GM19240 (cell line): Measurements from ENCODE around the gene MYO3B.

Experiments
- DNase-seq: peaks from one replicate; pipeline ENCODE4 v3.0.0; 2011; ENCODE audit warnings: low spot score; ENCODE audit not compliant: insufficient read length

Gene MYO3B

DNA sequence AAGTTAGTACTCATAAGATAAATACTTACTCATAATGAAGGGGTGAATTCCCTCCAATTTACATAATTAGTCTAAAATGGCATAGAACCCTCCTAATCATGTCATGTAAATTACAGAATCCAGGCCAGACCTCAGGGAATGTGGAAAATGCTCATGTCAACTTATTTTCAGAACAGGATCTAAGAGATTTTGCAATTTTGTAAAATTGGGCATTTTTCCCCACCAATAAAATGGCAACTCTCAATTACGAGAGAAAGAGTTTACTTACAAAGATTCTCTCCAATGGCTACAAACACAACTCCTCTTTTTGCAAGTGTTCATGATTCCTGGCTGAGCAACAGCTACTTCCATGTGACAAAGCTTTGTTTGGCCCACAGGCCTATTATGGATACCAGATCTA lies 503.4 kb downstream of the MYO3B start:
- no peak for DNase-seq

DNA sequence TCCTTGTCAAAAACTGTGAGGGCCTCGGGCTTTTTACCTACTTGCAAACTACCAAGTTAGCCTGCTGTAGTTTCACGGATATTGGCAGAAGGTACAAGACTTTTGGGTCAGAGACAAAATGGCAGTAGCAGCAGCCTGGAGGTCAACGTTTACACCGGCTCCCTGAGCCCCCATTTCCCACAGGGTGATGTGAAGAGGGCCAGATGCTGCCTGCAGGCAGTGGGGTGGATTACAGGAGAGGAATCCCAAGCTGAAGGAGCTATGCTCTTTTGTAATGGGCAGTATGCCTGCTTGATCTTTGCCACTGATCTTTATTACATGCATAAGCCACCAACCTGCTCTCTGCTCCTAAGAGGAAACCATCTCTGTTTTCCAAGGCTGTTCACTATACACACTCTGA lies 507.6 kb downstream of the MYO3B start:
- no peak for DNase-seq

DNA sequence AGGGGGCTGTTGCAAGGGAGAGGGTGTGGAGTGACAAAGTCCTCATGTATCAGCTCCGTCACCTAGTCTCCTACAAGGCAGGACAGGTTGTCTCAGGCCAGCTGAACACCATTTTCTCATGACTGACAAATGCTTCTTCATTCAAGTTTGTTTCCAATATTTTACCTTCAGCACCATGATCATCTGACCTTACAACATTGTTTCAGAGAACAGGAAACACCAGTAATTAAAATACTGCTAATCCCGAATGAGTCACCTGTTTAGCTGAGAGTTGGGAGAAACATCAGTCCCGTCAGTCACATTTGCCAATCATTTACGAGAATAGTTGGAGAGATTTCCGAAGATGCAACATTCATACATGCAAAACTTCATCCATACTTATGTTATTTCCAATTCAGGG lies 511.5 kb downstream of the MYO3B start:
- no peak for DNase-seq

DNA sequence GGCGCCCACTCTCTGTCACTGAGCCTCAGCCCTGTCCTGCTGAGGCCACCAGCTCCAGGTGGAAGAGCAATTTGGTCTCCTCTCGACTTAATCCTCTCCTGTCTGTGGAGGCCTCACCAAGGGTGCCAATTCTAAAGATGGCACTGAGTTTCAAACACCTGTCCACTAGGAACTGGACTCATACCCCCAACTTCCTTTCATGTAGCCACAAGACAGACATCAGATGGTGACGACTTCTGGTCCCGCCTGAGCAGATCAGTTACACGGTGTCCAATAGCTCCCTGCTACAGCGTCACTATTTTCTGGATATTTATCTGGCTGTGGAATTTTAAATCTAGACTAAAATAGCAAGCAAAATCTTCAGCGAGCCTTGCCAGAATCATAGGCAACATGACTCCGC lies 512.7 kb downstream of the MYO3B start:
- DNase-seq, result no peak

DNA sequence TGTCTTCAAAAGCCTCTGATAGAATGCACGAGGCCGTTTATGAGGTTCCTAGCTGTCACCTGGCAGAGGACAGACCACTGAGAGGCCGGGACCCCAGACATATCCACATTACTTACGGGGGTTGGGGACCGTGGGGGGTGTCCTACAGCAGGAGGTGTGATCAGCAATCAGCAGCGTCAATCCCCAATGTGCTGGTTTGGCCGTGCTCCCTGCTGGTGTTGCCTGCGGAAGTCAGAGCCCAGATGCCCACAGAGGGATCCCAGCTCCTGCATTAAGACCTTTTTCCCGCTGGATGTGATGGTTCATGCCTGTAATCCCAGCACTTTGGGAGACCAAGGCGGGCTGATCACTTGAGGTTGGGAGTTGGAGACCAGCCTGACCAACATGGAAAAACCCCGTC lies 516.4 kb downstream of the MYO3B start:
- DNase-seq, result no peak

DNA sequence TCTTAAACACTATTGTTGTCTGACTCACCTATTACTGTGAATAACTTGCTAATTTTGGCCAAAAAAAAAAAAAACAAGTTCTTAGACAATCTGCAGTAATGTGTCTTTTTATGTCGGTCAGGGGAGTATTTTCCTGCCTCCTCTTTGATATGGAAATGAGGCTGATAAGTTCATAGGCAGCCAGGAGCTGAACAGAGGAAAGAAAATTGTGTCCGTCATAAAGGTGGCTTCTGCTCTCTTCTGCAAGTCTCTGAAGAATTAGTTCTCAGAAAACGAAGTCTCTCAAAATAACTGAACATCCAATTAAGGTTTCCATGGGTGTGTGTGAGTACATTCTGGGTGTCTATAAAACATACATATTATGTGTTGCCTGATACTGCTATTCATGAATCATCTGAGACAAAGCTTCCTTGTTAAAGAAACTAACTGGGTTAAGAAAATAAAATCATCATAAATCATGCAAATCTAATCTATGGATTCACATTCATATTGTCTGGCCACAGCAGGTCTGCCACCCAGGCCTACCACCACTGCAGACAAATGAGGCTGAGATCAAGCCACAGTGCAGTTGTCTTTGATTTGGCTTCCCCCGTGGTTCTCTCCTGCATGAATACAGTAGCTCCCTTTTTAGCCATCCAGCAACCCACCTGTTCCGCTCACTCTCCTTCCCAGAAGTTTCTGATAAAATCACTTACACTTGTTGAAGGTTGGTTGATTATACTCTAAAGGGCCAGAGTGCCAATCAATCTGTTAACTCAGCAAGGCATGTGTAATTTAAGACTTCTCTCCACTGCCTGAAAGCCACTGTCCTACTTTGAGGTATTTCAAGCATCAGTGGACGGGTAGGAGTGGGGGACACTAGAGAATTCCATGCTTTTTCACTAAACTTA lies 517.8 kb downstream of the MYO3B start:
- DNase-seq, result no peak

DNA sequence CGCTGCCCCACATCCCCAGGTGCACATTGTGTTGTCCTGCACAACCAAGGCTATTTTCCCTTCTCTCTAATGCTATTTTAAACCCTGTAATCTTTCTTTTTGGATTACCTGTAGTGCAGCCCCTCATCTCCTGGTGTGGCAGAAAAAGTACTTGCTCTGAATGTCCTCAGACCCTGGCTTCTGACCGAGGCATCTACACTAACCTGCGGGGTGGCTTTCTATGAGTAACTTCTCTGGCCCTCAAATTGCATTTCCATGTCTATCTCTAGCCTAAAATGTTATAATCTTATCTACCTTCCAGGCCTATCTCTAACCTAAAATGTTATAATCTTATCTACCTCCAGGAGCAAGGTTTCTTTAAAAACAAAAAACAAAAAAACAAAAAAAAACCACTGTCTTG lies 519.0 kb downstream of the MYO3B start:
- DNase-seq, result no peak

DNA sequence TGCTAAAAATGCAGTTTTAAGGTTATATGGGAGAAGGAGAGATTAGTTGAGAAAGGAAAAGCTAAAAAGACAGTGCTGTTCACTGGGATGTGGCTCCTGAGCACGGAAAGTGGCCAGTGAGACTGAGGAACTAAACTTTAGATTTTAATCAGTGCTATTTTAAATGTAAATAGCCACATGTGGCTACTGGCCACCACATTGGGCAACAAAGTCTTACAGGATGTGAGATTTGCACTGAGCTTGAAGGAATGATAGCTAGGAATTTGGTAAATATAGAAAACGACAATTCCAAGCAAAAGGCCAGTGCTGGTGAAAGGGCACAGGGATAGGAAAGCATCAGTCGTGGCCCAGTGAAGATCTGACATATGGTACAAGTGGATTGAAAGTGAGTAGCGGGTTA lies 523.1 kb downstream of the MYO3B start:
- no peak for DNase-seq

DNA sequence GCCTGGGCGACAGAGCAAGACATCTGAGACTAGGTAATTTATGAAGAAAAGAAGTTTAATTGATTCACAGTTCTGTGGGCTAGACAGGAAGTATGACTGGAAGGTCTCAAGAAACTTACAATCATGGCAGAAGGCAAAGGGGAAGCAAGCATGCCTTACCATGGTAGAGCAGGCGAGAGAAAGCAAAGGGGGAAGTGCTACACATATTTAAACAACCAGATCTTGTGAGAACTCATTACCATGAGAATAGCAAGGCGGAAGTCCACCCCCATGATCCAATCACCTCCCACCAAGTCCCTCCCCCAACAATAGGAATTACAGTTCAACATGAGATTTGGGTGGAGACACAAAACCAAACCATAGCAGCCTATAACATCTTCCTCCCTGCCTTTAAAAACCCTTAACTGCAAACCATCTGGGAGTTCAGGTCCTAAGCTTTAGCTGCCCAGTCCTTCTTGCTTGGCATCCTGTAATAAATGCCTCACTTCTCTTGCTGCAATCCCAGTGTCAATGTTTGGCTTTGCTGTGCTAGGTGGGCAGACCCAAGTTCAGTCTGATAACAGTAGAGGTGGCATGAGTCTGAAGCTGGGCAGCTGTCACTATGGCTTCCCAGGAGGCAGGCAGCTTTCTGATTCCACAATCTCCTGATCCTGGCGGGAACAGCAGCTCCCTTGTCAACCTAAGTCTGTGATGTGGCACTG lies 526.0 kb downstream of the MYO3B start:
- no peak for DNase-seq
